H1 (cell line): ENCODE results near the gene DLAT. TPM values are rescaled to one million over a fixed set of nuclear protein-coding genes. Genes with fewer than 3 reads are reported as not detected.
A peak's percentile ranks its signal among the peaks of the same experiment; 100 is the strongest.

Experiments used
- CTCF ChIA-PET: fragments of 300-600 bp; sonication (Branson Sonifier 250); formaldehyde crosslinking; loops from one replicate; lab custom pipeline; 2021; ENCODE audit not compliant: partially characterized antibody; lab: Charles Lee
- POLR2A ChIA-PET: fragments of 300-600 bp; sonication (Branson Sonifier 250); formaldehyde crosslinking; loops from one replicate; lab custom pipeline; 2021; ENCODE audit warnings: inconsistent platforms; ENCODE audit not compliant: partially characterized antibody; lab: Charles Lee
- DNase-seq, 2 experiments: peaks; one replicate each; pipeline versions ENCODE4 v3.0.0 to v3.0.0-alpha.2; 2010 to 2022; ENCODE audit warnings: low spot score in 2 of 2, low read depth in 1 of 2, mixed read lengths in 1 of 2
- FAIRE-seq: peaks from 2 replicates; lab custom pipeline; 2011; peaks lifted over from hg19 to GRCh38; lab: Jason Lieb, UNC
- H2AFZ ChIP-seq: 2 replicates; pipeline ENCODE4 v1.8.1; 2012; ENCODE audit warnings: low read length, inconsistent platforms
- H2AK5ac ChIP-seq: 2 replicates; pipeline ENCODE4 v1.6.1; 2013; ENCODE audit warnings: low read depth, low read length
- H2BK120ac ChIP-seq: replicated peaks from 2 replicates; pipeline ENCODE3; 2013; ENCODE audit warnings: low read depth, low read length, inconsistent platforms
- H2BK12ac ChIP-seq: 2 replicates; pipeline ENCODE4 v1.6.1; 2013; ENCODE audit warnings: low read depth, low read length
- H2BK15ac ChIP-seq: 2 replicates; pipeline ENCODE4 v1.6.1; 2013; ENCODE audit warnings: low read length
- H2BK20ac ChIP-seq: 2 replicates; pipeline ENCODE4 v1.6.1; 2013; ENCODE audit warnings: low read length
- H2BK5ac ChIP-seq: 2 replicates; pipeline ENCODE4 v1.6.1; 2013; ENCODE audit warnings: low read depth, low read length
- H3K14ac ChIP-seq: 2 replicates; pipeline ENCODE4 v1.6.1; 2013; ENCODE audit warnings: inconsistent platforms; ENCODE audit not compliant: insufficient read length
- H3K18ac ChIP-seq: 2 replicates; pipeline ENCODE4 v1.6.1; 2013; ENCODE audit warnings: low read length; ENCODE audit errors: extremely low read depth
- H3K23ac ChIP-seq: 2 replicates; pipeline ENCODE4 v1.6.1; 2013; ENCODE audit warnings: inconsistent platforms; ENCODE audit not compliant: insufficient read length
- H3K23me2 ChIP-seq: 2 replicates; pipeline ENCODE4 v1.6.1; 2013; ENCODE audit warnings: low read depth, low read length
- H3K27ac ChIP-seq: 2 replicates; pipeline ENCODE4 v1.6.1; 2011; ENCODE audit warnings: low read depth, low read length, inconsistent platforms
- H3K27me3 ChIP-seq, 4 experiments: replicated peaks in 1 of 4; 1 replicate in 1 of 4; 2 replicates in 3 of 4; pipeline versions ENCODE4 v1.6.1 to v1.8.1; 2011 to 2013; ENCODE audit warnings: low read length in 3 of 4, mild to moderate bottlenecking in 3 of 4, inconsistent platforms in 2 of 4, mixed read lengths in 2 of 4, moderate library complexity in 1 of 4; ENCODE audit not compliant: control insufficient read depth in 3 of 4, insufficient read depth in 3 of 4; ENCODE audit errors: extremely low read depth in 1 of 4
- H3K36me3 ChIP-seq, 4 experiments: 2 replicates each; pipeline versions ENCODE4 v1.6.1 to v1.8.1; 2011 to 2013; ENCODE audit warnings: mild to moderate bottlenecking in 4 of 4, low read length in 3 of 4, moderate library complexity in 2 of 4, control low read depth in 1 of 4, inconsistent platforms in 1 of 4; ENCODE audit not compliant: insufficient read depth in 4 of 4, control insufficient read depth in 2 of 4
- H3K4ac ChIP-seq: replicated peaks from 2 replicates; pipeline ENCODE3; 2013; ENCODE audit warnings: low read length, low read depth, mixed read lengths, inconsistent platforms; ENCODE audit not compliant: insufficient read length
- H3K4me1 ChIP-seq, 4 experiments: replicated peaks in 1 of 4; 1 replicate in 1 of 4; 2 replicates in 3 of 4; pipeline versions ENCODE4 v1.6.1 to v1.8.1; 2011 to 2013; ENCODE audit warnings: low read length in 3 of 4, inconsistent platforms in 2 of 4, mixed read lengths in 1 of 4; ENCODE audit not compliant: insufficient read depth in 4 of 4, control insufficient read depth in 3 of 4
- H3K4me2 ChIP-seq, 2 experiments: 2 replicates each; pipeline versions ENCODE4 v1.6.1 to v1.8.1; 2011 to 2013; ENCODE audit warnings: low read depth in 2 of 2, low read length in 2 of 2, control low read depth in 1 of 2, inconsistent platforms in 1 of 2, mild to moderate bottlenecking in 1 of 2; ENCODE audit not compliant: insufficient read depth in 1 of 2
- H3K4me3 ChIP-seq, 4 experiments: fragments of 200-600, 300-600 bp in 1 of 4; sonication (generic), shearing (Covaris generic), sonication (Bioruptor Twin) in 1 of 4; 2 replicates each; pipeline versions ENCODE4 v1.5.1 to v1.8.1; 2011 to 2016; ENCODE audit warnings: low read length in 4 of 4, low read depth in 3 of 4, control low read depth in 2 of 4, inconsistent platforms in 2 of 4, mild to moderate bottlenecking in 2 of 4, mixed read lengths in 1 of 4, moderate library complexity in 1 of 4; ENCODE audit not compliant: insufficient read depth in 2 of 4; ENCODE audit errors: extremely low read depth in 1 of 4
- H3K56ac ChIP-seq: replicated peaks from 2 replicates; pipeline ENCODE3; 2013; ENCODE audit warnings: low read depth, mild to moderate bottlenecking, mixed read lengths, low read length, inconsistent platforms; ENCODE audit not compliant: insufficient read length
- H3K79me1 ChIP-seq: 2 replicates; pipeline ENCODE4 v1.6.1; 2013; ENCODE audit warnings: low read depth, low read length, control low read depth
- H3K79me2 ChIP-seq, 2 experiments: 2 replicates each; pipeline versions ENCODE4 v1.6.1 to v1.8.1; 2012 to 2013; ENCODE audit warnings: low read length in 2 of 2, mild to moderate bottlenecking in 2 of 2, inconsistent platforms in 1 of 2; ENCODE audit not compliant: insufficient read depth in 2 of 2, control insufficient read depth in 1 of 2
- H3K9ac ChIP-seq, 4 experiments: replicated peaks in 1 of 4; 1 replicate in 1 of 4; 2 replicates in 3 of 4; pipeline versions ENCODE4 v1.6.1 to v1.8.1; 2011 to 2013; ENCODE audit warnings: low read depth in 3 of 4, low read length in 3 of 4, control low read depth in 2 of 4, mild to moderate bottlenecking in 2 of 4, moderate library complexity in 2 of 4, inconsistent platforms in 1 of 4; ENCODE audit errors: extremely low read depth in 1 of 4
- H3K9me3 ChIP-seq, 2 experiments: 2 replicates each; pipeline versions ENCODE4 v1.6.1 to v1.8.1; 2012 to 2013; ENCODE audit warnings: mild to moderate bottlenecking in 2 of 2, moderate library complexity in 2 of 2, control low read depth in 1 of 2, inconsistent platforms in 1 of 2, low read depth in 1 of 2, low read length in 1 of 2, mixed read lengths in 1 of 2; ENCODE audit not compliant: insufficient read depth in 2 of 2
- H4K20me1 ChIP-seq, 2 experiments: replicated peaks in 1 of 2; 2 replicates each; pipeline versions ENCODE3 to v1.8.1; 2011 to 2013; ENCODE audit warnings: inconsistent platforms in 2 of 2, low read length in 2 of 2, mild to moderate bottlenecking in 1 of 2; ENCODE audit not compliant: insufficient read depth in 2 of 2, control insufficient read depth in 1 of 2
- H4K5ac ChIP-seq: 2 replicates; pipeline ENCODE4 v1.6.1; 2013; ENCODE audit warnings: low read length, low read depth, mixed read lengths, inconsistent platforms; ENCODE audit not compliant: insufficient read length
- H4K8ac ChIP-seq: 2 replicates; pipeline ENCODE4 v1.8.0; 2013; ENCODE audit warnings: mild to moderate bottlenecking, moderate library complexity, low read length, inconsistent platforms; ENCODE audit not compliant: insufficient read depth; ENCODE audit errors: extremely low read depth
- H4K91ac ChIP-seq: replicated peaks from 2 replicates; pipeline ENCODE3; 2013; ENCODE audit warnings: low read length, mixed read lengths, inconsistent platforms; ENCODE audit not compliant: insufficient read length
- JUN ChIP-seq: IDR thresholded peaks from 2 replicates; pipeline ENCODE4 v1.6.1; 2011; ENCODE audit warnings: low read depth, mild to moderate bottlenecking, improper control_type of control experiment, low read length
- SAP30 ChIP-seq: fragments of 300-600 bp; sonication (generic); IDR thresholded peaks from 2 replicates; pipeline ENCODE4 v1.7.1; 2012; ENCODE audit warnings: low read length, moderate library complexity, mild to moderate bottlenecking, inconsistent platforms; ENCODE audit not compliant: insufficient read depth, insufficient replicate concordance
- WGBS, 2 experiments: shearing (Covaris generic) in 1 of 2; methylation state at CpG; one replicate each; pipeline versions ENCODE4 v1.1.6 to v1.1.7; 2013 to 2015; ENCODE audit warnings: low lambda C conversion rate in 2 of 2, mixed read lengths in 2 of 2, inconsistent platforms in 1 of 2, low coverage in 1 of 2, missing lambda C conversion rate in 1 of 2; ENCODE audit not compliant: insufficient replicate concordance in 2 of 2, insufficient coverage in 1 of 2, insufficient read length in 1 of 2; ENCODE audit errors: extremely low coverage in 1 of 2, missing lambda C conversion rate in 1 of 2; 5-methylcytosine and 5-hydroxymethylcytosine counted together
- polyA plus RNA-seq, 7 experiments: library from polyadenylated mRNA; depleted of rRNA in 3 of 7; stranded (reverse) in 5 of 7; unstranded in 2 of 7; fragments of >200 nt in 5 of 7; fragments of 200-250 nt in 2 of 7; gene quantifications; 1 replicate in 5 of 7; 2 replicates in 1 of 7; 4 replicates in 1 of 7; pipeline versions ENCODE4 v1.2.1 to v1.2.3, GENCODE V29; 2011 to 2013; ENCODE audit warnings: missing spikeins in 2 of 7, mixed read lengths in 2 of 7
- total RNA-seq: library from RNA; stranded (reverse); fragmentation: NEBNext Ultra II Directional; extraction: Animal tissue kit (Norgen Biotek cat#: 25700); gene quantifications from 2 replicates; pipeline ENCODE4 v1.2.1, GENCODE V29; 2021

Gene DLAT
- total and polyA plus RNA-seq, 2 of the 8 experiments (the other 6 are each of a cell fraction or from before 2014, with no cell fraction given), result 23.1 to 66.2 TPM

GRCh38 chr11:112025707-112026106 lies 499 bp downstream of the DLAT start:
- peak overlapping the region; percentile 70 to 82 for H3K4me2 ChIP-seq
- POLR2A ChIA-PET, result interaction anchor here (1.1 to 1.3 kb wide), 4 partner anchors 19 to 61 kb away, joined by 3 to 4 read pairs (median 3); partner anchors contain the start of genes SDHD and TIMM8B
- TF ChIP-seq JUN (no peak), SAP30 (peak; percentile 6)
- TF ChIP-seq, all 59 proteins: peak for 1
- Histone ChIP-seq H2AFZ (peak overlapping the region; percentile 20; the same call in 1 of the 2 replicates), H3K79me1 (no peaks in the 10 kb centered on the region), H3K4ac (no peak overlapping the region), H3K18ac (no peak overlapping the region), H4K91ac (no peak overlapping the region), H4K20me1 (peaks cover 0 to 2% of the 10 kb centered on the region in 2 experiments), H2BK20ac (no peak overlapping the region), H2BK15ac (no peak overlapping the region), H3K14ac (no peak overlapping the region), H2BK120ac (no peak overlapping the region), H3K9me3 (no peaks in the 10 kb centered on the region), H4K8ac (peak overlapping the region; percentile 87), H3K27me3 (no peaks in the 10 kb centered on the region), H3K27ac (peak overlapping the region; percentile 92; the same call in 1 of the 2 replicates), H3K36me3 (peaks cover 13 to 27% (median 26%) of the 10 kb centered on the region in 4 experiments), H2BK5ac (peak overlapping the region; percentile 95; the same call in 1 of the 2 replicates), H3K9ac (peak overlapping the region; percentile 74 to 93 (median 89)), H3K4me1 (peaks cover 0 to 3% (median 1%) of the 10 kb centered on the region in 4 experiments; a peak in 1 of 7 replicates), H4K5ac (peak overlapping the region; percentile 66), H3K79me2 (peaks cover 5 to 10% of the 10 kb centered on the region in 2 experiments), H3K4me3 (peak overlapping the region; percentile 78 to 97 (median 91)), H2AK5ac (no peak overlapping the region), H3K23me2 (peaks cover 10% of the 10 kb centered on the region), H3K56ac (peak overlapping the region; percentile 90), H2BK12ac (no peak overlapping the region), H3K23ac (no peak overlapping the region)
- DNase-seq (no peak), FAIRE-seq (no peak)
- CTCF ChIA-PET, result interaction anchor here (1.1 to 1.6 kb wide), 3 partner anchors 21 to 88 kb away, joined by 3 to 8 read pairs (median 4); no protein-coding TSS in a partner anchor
- WGBS, 2 experiments, result 3% methylated on average over 8 of the region's 8 CpGs; no CpG with 5 or more reads in 1 of the 2 experiments
